Activated CD4-positive, alpha-beta T cell treated with anti-CD3 and anti-CD28 coated beads, Interleukin-2, amount 10 ng/mL, durations not matched to agents 7 days and 5 days (primary cell): ENCODE data around the gene SUSD1. TPM values are rescaled to one million over a fixed set of nuclear protein-coding genes. Genes with fewer than 3 reads are reported as not detected.

Experiments
- CTCF ChIA-PET: fragments of 350-600 bp; sonication (Branson Sonifier 250); formaldehyde crosslinking; loops from one replicate; lab custom pipeline; 2021; ENCODE audit warnings: antibody characterized with exemption; lab: Charles Lee
- POLR2A ChIA-PET: fragments of 350-600 bp; sonication (Branson Sonifier 250); formaldehyde crosslinking; loops from one replicate; lab custom pipeline; 2021; ENCODE audit warnings: antibody characterized with exemption; lab: Charles Lee
- DNase-seq: peaks from one replicate; pipeline ENCODE4 v3.0.0-alpha.2; 2020
- H3K27ac Mint-ChIP-seq: one replicate; pipeline ENCODE4 v1.8.0; 2021; ENCODE audit warnings: mild to moderate bottlenecking, moderate library complexity, mixed read lengths
- H3K27me3 Mint-ChIP-seq: one replicate; pipeline ENCODE4 v1.8.0; 2021; ENCODE audit warnings: mixed read lengths
- H3K36me3 Mint-ChIP-seq: one replicate; pipeline ENCODE4 v1.8.0; 2021; ENCODE audit warnings: low read depth, mixed read lengths
- H3K4me1 Mint-ChIP-seq: one replicate; pipeline ENCODE4 v1.8.0; 2021; ENCODE audit warnings: mixed read lengths
- H3K4me3 Mint-ChIP-seq: one replicate; pipeline ENCODE4 v1.8.0; 2021; ENCODE audit warnings: mild to moderate bottlenecking, moderate library complexity, mixed read lengths
- H3K9me3 Mint-ChIP-seq: one replicate; pipeline ENCODE4 v1.8.0; 2021; ENCODE audit warnings: mixed read lengths
- total RNA-seq, 2 experiments: library from RNA; stranded (reverse); gene quantifications; one replicate each; pipeline ENCODE4 v1.2.3, GENCODE V29; 2021

The SUSD1 gene
- total RNA-seq, 2 experiments from 2014 or later, result 12.0 to 14.7 TPM

- Mint-ChIP-seq H3K4me3 (no peak overlapping the region), H3K4me1 (no peaks in the 10 kb centered on the region), H3K27me3 (no peaks in the 10 kb centered on the region), H3K27ac (no peak overlapping the region), H3K36me3 (peaks cover 2% of the 10 kb centered on the region), H3K9me3 (no peaks in the 10 kb centered on the region)
- ChIA-PET POLR2A (interaction anchor here (0.6 kb wide), 1 partner anchor 163 kb away, joined by 3 read pairs; no protein-coding TSS in a partner anchor), CTCF (interaction anchor here (0.8 kb wide), 1 partner anchor 10 kb away, joined by 3 read pairs; no protein-coding TSS in a partner anchor)
- DNase-seq, result no peak
These were observed 64.9 kb downstream of the SUSD1 start for GRCh38 chr9:112110094-112110776.

GRCh38 chr9:112104901-112105300 lies 70.2 kb downstream of the SUSD1 start:
- peaks cover 5% of the 10 kb centered on the region for H3K4me1 Mint-ChIP-seq
- no peak for DNase-seq
- no peak overlapping the region for H3K4me3 Mint-ChIP-seq
- POLR2A ChIA-PET, result no interaction called here
- peaks cover 9% of the 10 kb centered on the region for H3K36me3 Mint-ChIP-seq
- H3K27me3 Mint-ChIP-seq, result no peaks in the 10 kb centered on the region
- no peak overlapping the region for H3K27ac Mint-ChIP-seq
- CTCF ChIA-PET, result no interaction called here
- H3K9me3 Mint-ChIP-seq, result no peaks in the 10 kb centered on the region

- ChIA-PET POLR2A (no interaction called here), CTCF (no interaction called here)
- DNase-seq, result no peak
- no peak overlapping the region for H3K27ac Mint-ChIP-seq
- no peak overlapping the region for H3K4me3 Mint-ChIP-seq
- no peaks in the 10 kb centered on the region for H3K9me3 Mint-ChIP-seq
- H3K4me1 Mint-ChIP-seq, result peaks cover 5% of the 10 kb centered on the region
- peaks cover 9% of the 10 kb centered on the region for H3K36me3 Mint-ChIP-seq
- no peaks in the 10 kb centered on the region for H3K27me3 Mint-ChIP-seq
These were observed 70.7 kb downstream of the SUSD1 start for GRCh38 chr9:112104401-112104800.

GRCh38 chr9:112103405-112103804 lies 71.7 kb downstream of the SUSD1 start:
- no peak for DNase-seq
- POLR2A ChIA-PET, result no interaction called here
- Mint-ChIP-seq H3K27ac (no peak overlapping the region), H3K36me3 (peaks cover 9% of the 10 kb centered on the region), H3K4me3 (no peak overlapping the region), H3K4me1 (peaks cover 5% of the 10 kb centered on the region), H3K27me3 (no peaks in the 10 kb centered on the region), H3K9me3 (no peaks in the 10 kb centered on the region)
- CTCF ChIA-PET, result interaction anchor here (1.3 kb wide), 1 partner anchor 17 kb away, joined by 3 read pairs; no protein-coding TSS in a partner anchor

- Mint-ChIP-seq H3K27me3 (no peaks in the 10 kb centered on the region), H3K9me3 (no peaks in the 10 kb centered on the region), H3K27ac (no peak overlapping the region), H3K36me3 (peaks cover 9% of the 10 kb centered on the region), H3K4me3 (no peak overlapping the region), H3K4me1 (peaks cover 31% of the 10 kb centered on the region)
- ChIA-PET POLR2A (no interaction called here), CTCF (interaction anchor here (0.6 to 2.1 kb wide), 17 partner anchors 9 to 561 kb away, joined by 3 to 10 read pairs (median 5); no protein-coding TSS in a partner anchor)
- DNase-seq, result peak; percentile 85
These were observed 77.1 kb downstream of the SUSD1 start for GRCh38 chr9:112097712-112098688.

- DNase-seq, result no peak
- no peaks in the 10 kb centered on the region for H3K27me3 Mint-ChIP-seq
- H3K27ac Mint-ChIP-seq, result peak overlapping the region; percentile 0
- POLR2A ChIA-PET, result no interaction called here
- no peak overlapping the region for H3K4me3 Mint-ChIP-seq
- CTCF ChIA-PET, result interaction anchor here (0.6 kb wide), 2 partner anchors 9 to 407 kb away, joined by 3 read pairs; no protein-coding TSS in a partner anchor
- H3K9me3 Mint-ChIP-seq, result no peaks in the 10 kb centered on the region
- peaks cover 6% of the 10 kb centered on the region for H3K36me3 Mint-ChIP-seq
- peaks cover 31% of the 10 kb centered on the region for H3K4me1 Mint-ChIP-seq
These were observed 80.0 kb downstream of the SUSD1 start for GRCh38 chr9:112094948-112095681.

- Mint-ChIP-seq H3K27me3 (no peaks in the 10 kb centered on the region), H3K4me1 (peaks cover 31% of the 10 kb centered on the region), H3K36me3 (peaks cover 6% of the 10 kb centered on the region), H3K9me3 (no peaks in the 10 kb centered on the region), H3K27ac (peak overlapping the region; percentile 34), H3K4me3 (no peak overlapping the region)
- CTCF ChIA-PET, result interaction anchor here (0.8 to 1.3 kb wide), 6 partner anchors 10 to 267 kb away, joined by 3 to 5 read pairs (median 3); no protein-coding TSS in a partner anchor
- no peak for DNase-seq
- POLR2A ChIA-PET, result no interaction called here
These were observed 80.9 kb downstream of the SUSD1 start for GRCh38 chr9:112094241-112094640.

- peak; percentile 15 for DNase-seq
These were observed 81.3 kb downstream of the SUSD1 start for GRCh38 chr9:112093870-112094216.

GRCh38 chr9:112093147-112093869 lies 81.8 kb downstream of the SUSD1 start:
- Mint-ChIP-seq H3K27ac (no peak overlapping the region), H3K36me3 (peaks cover 6% of the 10 kb centered on the region), H3K9me3 (no peaks in the 10 kb centered on the region), H3K27me3 (no peaks in the 10 kb centered on the region), H3K4me3 (no peak overlapping the region), H3K4me1 (peaks cover 31% of the 10 kb centered on the region)
- CTCF ChIA-PET, result interaction anchor here (0.8 to 1.3 kb wide), 7 partner anchors 9 to 286 kb away, joined by 3 to 5 read pairs (median 3); partner anchors contain the start of gene HSDL2
- DNase-seq, result no peak
- POLR2A ChIA-PET, result no interaction called here

More at GRCh38 chr9:112093870-112094216, 81.3 kb downstream of the SUSD1 start:
- Mint-ChIP-seq H3K4me1 (peaks cover 31% of the 10 kb centered on the region), H3K9me3 (no peaks in the 10 kb centered on the region), H3K4me3 (no peak overlapping the region), H3K27me3 (no peaks in the 10 kb centered on the region), H3K36me3 (peaks cover 6% of the 10 kb centered on the region), H3K27ac (peak overlapping the region; percentile 34)
- POLR2A ChIA-PET, result no interaction called here
- CTCF ChIA-PET, result interaction anchor here (0.8 to 1.3 kb wide), 7 partner anchors 10 to 285 kb away, joined by 3 to 5 read pairs (median 3); partner anchors contain the start of gene HSDL2

GRCh38 chr9:112091810-112092209 lies 83.3 kb downstream of the SUSD1 start:
- Mint-ChIP-seq H3K27ac (no peak overlapping the region), H3K9me3 (no peaks in the 10 kb centered on the region), H3K36me3 (peaks cover 14% of the 10 kb centered on the region), H3K4me1 (peaks cover 26% of the 10 kb centered on the region), H3K27me3 (no peaks in the 10 kb centered on the region), H3K4me3 (no peak overlapping the region)
- ChIA-PET POLR2A (no interaction called here), CTCF (interaction anchor here (0.6 kb wide), 1 partner anchor 265 kb away, joined by 3 read pairs; no protein-coding TSS in a partner anchor)
- peak; percentile 21 for DNase-seq

- no peak overlapping the region for H3K4me3 Mint-ChIP-seq
- H3K9me3 Mint-ChIP-seq, result no peaks in the 10 kb centered on the region
- DNase-seq, result no peak
- no peak overlapping the region for H3K27ac Mint-ChIP-seq
- peaks cover 10% of the 10 kb centered on the region for H3K36me3 Mint-ChIP-seq
- POLR2A ChIA-PET, result no interaction called here
- CTCF ChIA-PET, result interaction anchor here (0.9 to 1.6 kb wide), 3 partner anchors 13 to 279 kb away, joined by 3 to 4 read pairs (median 3); no protein-coding TSS in a partner anchor
- H3K4me1 Mint-ChIP-seq, result peaks cover 2% of the 10 kb centered on the region
- H3K27me3 Mint-ChIP-seq, result no peaks in the 10 kb centered on the region
These were observed 87.6 kb downstream of the SUSD1 start for GRCh38 chr9:112087506-112087905.
